Gastroesophageal sphincter (tissue), 4 donors: Measurements from ENCODE around the gene MYH10. TPM values are rescaled to one million over a fixed set of nuclear protein-coding genes. Genes with fewer than 3 reads are reported as not detected.

ENCODE experiments used
- ATAC-seq: fragments of 150-250 bp; one replicate; pipeline ENCODE4 v1.9.1; 2016; ENCODE audit warnings: mild to moderate bottlenecking, moderate library complexity
- H3K27ac ChIP-seq, 4 donors: fragments of 200-600 bp; sonication (generic) in 3 of 4; 1 replicate in 3 of 4; 2 replicates in 1 of 4; pipeline ENCODE4 v1.5.1; 2016 to 2019
- H3K27me3 ChIP-seq: fragments of 200-600 bp; sonication (generic); one replicate; pipeline ENCODE4 v1.5.1; 2019
- H3K36me3 ChIP-seq, 2 donors: fragments of 200-600 bp; sonication (generic); one replicate each; pipeline ENCODE4 v1.5.1; 2019; ENCODE audit warnings: control low read depth in 1 of 2
- H3K4me1 ChIP-seq, 3 donors: fragments of 200-600 bp; sonication (generic); 1 replicate in 2 of 3; 2 replicates in 1 of 3; pipeline ENCODE4 v1.5.1; 2016 to 2019; ENCODE audit warnings: control low read depth in 2 of 3
- H3K4me3 ChIP-seq, 2 donors: fragments of 200-600 bp; sonication (generic); one replicate each; pipeline ENCODE4 v1.5.1; 2019; ENCODE audit warnings: mild to moderate bottlenecking in 1 of 2, moderate library complexity in 1 of 2
- H3K9me3 ChIP-seq, 3 donors: fragments of 200-600 bp; sonication (generic); one replicate each; pipeline ENCODE4 v1.5.1; 2017 to 2019; ENCODE audit warnings: control low read depth in 2 of 3
- CTCF ChIP-seq, 4 experiments: fragments of 200-600 bp in 2 of 4; fragments of 450-650 bp in 2 of 4; sonication (generic) in 1 of 4; IDR thresholded peaks; one replicate each; pipeline ENCODE4 v1.5.1; 2017 to 2019; ENCODE audit warnings: antibody characterized with exemption in 4 of 4, mild to moderate bottlenecking in 2 of 4, moderate library complexity in 2 of 4
- EP300 ChIP-seq: sonication (generic); formaldehyde crosslinking; IDR thresholded peaks from one replicate; pipeline ENCODE4 v1.6.1; 2017; ENCODE audit warnings: antibody characterized with exemption, mild to moderate bottlenecking
- POLR2A ChIP-seq, 2 donors: fragments of 450-650 bp; IDR thresholded peaks; one replicate each; pipeline ENCODE4 v1.6.1; 2017; ENCODE audit warnings: antibody characterized with exemption in 2 of 2, mild to moderate bottlenecking in 2 of 2, moderate library complexity in 1 of 2
- POLR2AphosphoS5 ChIP-seq: sonication (generic); formaldehyde crosslinking; IDR thresholded peaks from one replicate; pipeline ENCODE4 v1.6.1; 2017; ENCODE audit warnings: antibody characterized with exemption
- WGBS, 2 donors: methylation state at CpG; one replicate each; pipeline ENCODE4 v1.1.5; 2018; ENCODE audit warnings: low coverage in 1 of 2; 5-methylcytosine and 5-hydroxymethylcytosine counted together
- total RNA-seq, 4 donors: library from RNA; depleted of rRNA; stranded (reverse); fragments of >200 nt; gene quantifications; one replicate each; pipeline ENCODE4 v1.1.0, GENCODE V29; 2016

The MYH10 gene
- total RNA-seq, 4 donors from 2014 or later, result 26.0 to 40.9 (median 34.6) TPM

- Histone ChIP-seq H3K4me3 (no peak overlapping the region), H3K4me1 (peaks cover 0 to 32% (median 6%) of the 10 kb centered on the region in 3 donors), H3K27ac (no peak overlapping the region), H3K27me3 (no peaks in the 10 kb centered on the region), H3K9me3 (no peaks in the 10 kb centered on the region), H3K36me3 (peaks cover 0 to 84% of the 10 kb centered on the region in 2 donors)
- WGBS, 2 donors, result 80 to 85% methylated on average over 2 to 7 of the region's 8 CpGs
- TF ChIP-seq POLR2A (IDR thresholded peaks at IDR 0.05) (no peak), EP300 (no peak), CTCF (IDR thresholded peaks at IDR 0.05) (no peak), POLR2AphosphoS5 (no peak)
- ATAC-seq, result no peak
These were observed 157.9 kb downstream of the MYH10 start for GRCh38 chr17:8472663-8473062.

DNA sequence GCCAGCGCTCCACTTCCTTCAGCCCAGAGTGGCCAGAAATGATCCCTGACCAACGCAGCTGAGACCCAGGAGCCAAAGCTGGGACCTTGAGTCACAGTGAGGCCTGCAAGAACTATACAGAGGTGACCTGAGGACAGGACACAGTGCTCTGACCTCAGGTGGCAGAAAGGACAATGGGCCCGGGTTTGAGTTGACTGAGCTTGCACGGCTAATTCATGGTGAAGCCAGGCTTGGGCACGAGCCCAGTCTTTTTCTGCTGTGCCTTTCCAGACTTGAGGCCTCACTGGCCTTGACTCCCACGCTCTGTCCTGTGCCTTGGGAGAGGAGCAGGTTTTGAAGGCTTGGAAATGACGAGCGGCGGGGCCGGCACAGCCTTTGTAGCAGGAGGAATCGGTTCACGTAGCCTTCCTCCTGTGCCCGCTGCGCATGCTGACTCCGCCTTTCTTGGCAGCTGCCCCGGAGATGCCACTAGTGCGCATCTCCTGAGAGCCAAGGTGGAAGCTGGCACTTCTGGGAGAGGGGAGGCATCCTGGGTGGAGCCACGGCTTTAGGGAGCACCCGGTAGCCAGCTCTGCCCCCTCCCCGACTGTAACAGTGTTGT lies 160.0 kb downstream of the MYH10 start:
- ATAC-seq, result peak; percentile 22
- peaks cover 0 to 46% (median 6%) of the 10 kb centered on the region in 3 donors for H3K4me1 ChIP-seq
- H3K36me3 ChIP-seq, result peaks cover 0 to 75% of the 10 kb centered on the region in 2 donors
- H3K27ac ChIP-seq, result peak overlapping the region in 3 of 4 donors; percentile 35 to 69 (median 55)
- no peaks in the 10 kb centered on the region for H3K27me3 ChIP-seq
- H3K4me3 ChIP-seq, result no peak overlapping the region
- 0% methylated on average over 1 of the region's 20 CpGs; no CpG with 5 or more reads in 1 of the 2 donors for WGBS, 2 donors
- TF ChIP-seq POLR2AphosphoS5 (peak; percentile 12), CTCF (IDR thresholded peaks at IDR 0.05) (no peak)
- H3K9me3 ChIP-seq, result no peaks in the 10 kb centered on the region

- H3K36me3 ChIP-seq, result peaks cover 0 to 70% of the 10 kb centered on the region in 2 donors
- ATAC-seq, result no peak
These were observed 160.6 kb downstream of the MYH10 start for GRCh38 chr17:8469964-8470363.

DNA sequence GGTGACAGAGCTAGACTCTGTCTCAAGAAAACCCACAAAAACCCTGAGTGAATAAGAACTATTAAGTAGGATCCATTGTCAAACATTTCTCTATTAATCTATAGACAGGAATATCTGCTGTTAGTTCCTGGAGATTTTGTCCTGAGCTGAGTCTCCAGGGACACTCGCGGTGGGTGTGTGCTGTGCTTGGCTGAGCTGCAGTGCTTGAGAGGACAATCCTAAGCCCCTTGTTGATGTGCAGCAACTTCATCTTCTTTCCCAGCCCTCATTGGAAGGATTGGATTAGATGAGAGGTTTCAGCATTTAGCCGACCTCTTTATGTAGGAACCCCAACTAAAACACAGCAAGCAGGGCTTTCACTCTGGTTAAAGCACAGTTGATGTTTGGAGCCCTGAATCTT lies 161.5 kb downstream of the MYH10 start:
- H3K4me1 ChIP-seq, result peaks cover 0 to 62% (median 14%) of the 10 kb centered on the region in 3 donors
- peak overlapping the region in 1 of 4 donors; percentile 69 for H3K27ac ChIP-seq
- peaks cover 0 to 70% of the 10 kb centered on the region in 2 donors for H3K36me3 ChIP-seq
- 71 to 86% methylated on average over 1 to 2 of the region's 3 CpGs for WGBS, 2 donors
- ATAC-seq, result no peak
- TF ChIP-seq EP300, result no peak
- TF ChIP-seq POLR2A (IDR thresholded peaks at IDR 0.05), result no peak
- no peaks in the 10 kb centered on the region for H3K9me3 ChIP-seq
- no peaks in the 10 kb centered on the region for H3K27me3 ChIP-seq
- H3K4me3 ChIP-seq, result no peak overlapping the region

More at GRCh38 chr17:8469964-8470363, 160.6 kb downstream of the MYH10 start:
- no peak for TF ChIP-seq POLR2AphosphoS5
- no peak for TF ChIP-seq POLR2A (IDR thresholded peaks at IDR 0.05)
- no peak for TF ChIP-seq EP300
- TF ChIP-seq CTCF (IDR thresholded peaks at IDR 0.05), result no peak
- 60% methylated on average over 5 of the region's 12 CpGs; no CpG with 5 or more reads in 1 of the 2 donors for WGBS, 2 donors
- no peaks in the 10 kb centered on the region for H3K9me3 ChIP-seq
- no peaks in the 10 kb centered on the region for H3K27me3 ChIP-seq
- peaks cover 0 to 52% (median 11%) of the 10 kb centered on the region in 3 donors for H3K4me1 ChIP-seq
- H3K27ac ChIP-seq, result peak overlapping the region in 3 of 4 donors; percentile 35 to 69 (median 55)
- no peak overlapping the region for H3K4me3 ChIP-seq

DNA sequence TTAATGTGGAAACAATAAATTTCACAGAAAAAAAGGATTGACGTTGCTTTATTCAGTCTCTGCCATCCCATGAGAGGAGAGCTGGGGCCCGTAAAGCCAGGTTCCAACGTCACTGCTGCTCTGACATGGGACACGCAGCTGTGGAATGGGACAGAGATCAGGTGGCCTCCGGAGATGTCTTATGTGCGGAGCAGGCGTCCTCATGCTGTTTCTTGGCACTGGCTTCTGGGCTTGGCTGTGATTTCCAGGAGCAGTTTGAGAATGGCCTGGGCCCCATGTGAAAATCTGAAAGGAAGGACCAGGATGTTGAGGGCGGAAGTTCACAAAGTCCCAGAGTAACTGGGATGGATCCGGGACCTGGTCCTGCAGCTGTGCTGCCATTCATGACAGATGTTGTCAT lies 162.4 kb downstream of the MYH10 start:
- no peak overlapping the region for H3K27ac ChIP-seq
- TF ChIP-seq CTCF (IDR thresholded peaks at IDR 0.05) (no peak), POLR2AphosphoS5 (no peak)
- H3K4me1 ChIP-seq, result peaks cover 0 to 68% (median 14%) of the 10 kb centered on the region in 3 donors
- H3K4me3 ChIP-seq, result no peak overlapping the region
- H3K27me3 ChIP-seq, result no peaks in the 10 kb centered on the region
- no peak for ATAC-seq
- no peaks in the 10 kb centered on the region for H3K9me3 ChIP-seq
- H3K36me3 ChIP-seq, result peaks cover 0 to 70% of the 10 kb centered on the region in 2 donors
- 68 to 72% methylated on average over 9 of the region's 9 CpGs for WGBS, 2 donors
